ENCODE results near the gene MRM1.
"Not testable (repeated sequence)": the region's sequence is repeated elsewhere in the genome, so short reads cannot be mapped to it uniquely, and the experiment has no call there.

Gene MRM1

GRCh38 chr17:36599546-36600250 is 1.7 kb upstream of the MRM1 start:
- H3K4me3 ChIP-seq (ENCODE audit: low read depth, low read length): no peak overlapping the region
- TF ChIP-seq, protein P1, sequence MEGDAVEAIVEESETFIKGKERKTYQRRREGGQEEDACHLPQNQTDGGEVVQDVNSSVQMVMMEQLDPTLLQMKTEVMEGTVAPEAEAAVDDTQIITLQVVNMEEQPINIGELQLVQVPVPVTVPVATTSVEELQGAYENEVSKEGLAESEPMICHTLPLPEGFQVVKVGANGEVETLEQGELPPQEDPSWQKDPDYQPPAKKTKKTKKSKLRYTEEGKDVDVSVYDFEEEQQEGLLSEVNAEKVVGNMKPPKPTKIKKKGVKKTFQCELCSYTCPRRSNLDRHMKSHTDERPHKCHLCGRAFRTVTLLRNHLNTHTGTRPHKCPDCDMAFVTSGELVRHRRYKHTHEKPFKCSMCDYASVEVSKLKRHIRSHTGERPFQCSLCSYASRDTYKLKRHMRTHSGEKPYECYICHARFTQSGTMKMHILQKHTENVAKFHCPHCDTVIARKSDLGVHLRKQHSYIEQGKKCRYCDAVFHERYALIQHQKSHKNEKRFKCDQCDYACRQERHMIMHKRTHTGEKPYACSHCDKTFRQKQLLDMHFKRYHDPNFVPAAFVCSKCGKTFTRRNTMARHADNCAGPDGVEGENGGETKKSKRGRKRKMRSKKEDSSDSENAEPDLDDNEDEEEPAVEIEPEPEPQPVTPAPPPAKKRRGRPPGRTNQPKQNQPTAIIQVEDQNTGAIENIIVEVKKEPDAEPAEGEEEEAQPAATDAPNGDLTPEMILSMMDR (IDR thresholded peaks at IDR 0.05; ENCODE audit: insufficient read depth, low read depth, low read length, missing control alignments): no peak
- DNase-seq (ENCODE audit: low read depth): no peak

DNA sequence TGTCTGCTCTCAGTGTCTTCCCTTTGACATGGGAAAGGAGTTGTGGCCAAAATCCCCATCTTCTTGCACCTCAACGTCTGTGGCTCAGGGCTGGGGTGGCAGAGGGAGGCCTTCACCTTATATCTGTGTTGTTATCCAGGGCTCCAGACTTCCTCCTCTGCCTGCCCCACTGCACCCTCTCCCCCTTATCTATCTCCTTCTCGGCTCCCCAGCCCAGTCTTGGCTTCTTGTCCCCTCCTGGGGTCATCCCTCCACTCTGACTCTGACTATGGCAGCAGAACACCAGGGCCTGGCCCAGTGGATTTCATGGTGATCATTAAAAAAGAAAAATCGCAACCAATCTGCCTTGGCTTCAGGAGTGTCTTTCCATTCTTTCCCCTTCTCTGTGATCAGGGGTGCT is 918 bp upstream of the MRM1 start:
- peak overlapping the region; percentile 94; the same call in 1 of the 2 replicates for H3K4me3 ChIP-seq (ENCODE audit: low read depth, low read length)
- TF ChIP-seq, protein P1 (IDR thresholded peaks at IDR 0.05; ENCODE audit: insufficient read depth, low read depth, low read length, missing control alignments): no peak

DNA sequence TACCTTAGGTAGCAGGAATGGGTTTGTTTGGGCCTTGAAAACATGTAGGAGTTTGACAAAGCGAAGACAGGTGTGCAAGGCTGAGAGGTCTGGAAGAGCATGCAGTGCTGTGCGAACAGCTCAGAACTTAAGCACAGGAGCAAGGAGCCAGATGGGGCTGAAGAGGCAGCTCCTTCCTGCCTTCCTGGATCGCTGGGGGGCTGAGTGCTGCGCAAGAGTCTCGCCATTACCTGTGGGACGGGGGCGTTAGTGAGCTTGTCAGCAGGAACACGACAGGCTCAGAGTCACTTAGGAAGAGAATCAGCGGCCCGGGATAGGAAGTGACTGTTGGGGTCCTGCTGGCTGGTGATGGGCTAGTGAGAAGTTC is 464 bp upstream of the MRM1 start:
- TF ChIP-seq, protein P1 (IDR thresholded peaks at IDR 0.05; ENCODE audit: insufficient read depth, low read depth, low read length, missing control alignments): no peak
- DNase-seq (ENCODE audit: low read depth): no peak

More for the DNA sequence above, 918 bp upstream of the MRM1 start:
- no peak for DNase-seq (ENCODE audit: low read depth)

GRCh38 chr17:36602030-36602748 is 806 bp downstream of the MRM1 start:
- TF ChIP-seq, protein P1 (IDR thresholded peaks at IDR 0.05; ENCODE audit: insufficient read depth, low read depth, low read length, missing control alignments): no peak
- peak; percentile 29 for DNase-seq (ENCODE audit: low read depth)
- peak overlapping the region; percentile 94 for H3K4me3 ChIP-seq (ENCODE audit: low read depth, low read length)

More for the DNA sequence above, 464 bp upstream of the MRM1 start:
- H3K4me3 ChIP-seq (ENCODE audit: low read depth, low read length): peak overlapping the region; percentile 94

- DNase-seq (ENCODE audit: low read depth): peak; percentile 85
- TF ChIP-seq, protein P1 (IDR thresholded peaks at IDR 0.05; ENCODE audit: insufficient read depth, low read depth, low read length, missing control alignments): peak; percentile 91
- peak overlapping the region; percentile 94 for H3K4me3 ChIP-seq (ENCODE audit: low read depth, low read length)
Measured at GRCh38 chr17:36602924-36603384, 1.6 kb downstream of the MRM1 start.

DNA sequence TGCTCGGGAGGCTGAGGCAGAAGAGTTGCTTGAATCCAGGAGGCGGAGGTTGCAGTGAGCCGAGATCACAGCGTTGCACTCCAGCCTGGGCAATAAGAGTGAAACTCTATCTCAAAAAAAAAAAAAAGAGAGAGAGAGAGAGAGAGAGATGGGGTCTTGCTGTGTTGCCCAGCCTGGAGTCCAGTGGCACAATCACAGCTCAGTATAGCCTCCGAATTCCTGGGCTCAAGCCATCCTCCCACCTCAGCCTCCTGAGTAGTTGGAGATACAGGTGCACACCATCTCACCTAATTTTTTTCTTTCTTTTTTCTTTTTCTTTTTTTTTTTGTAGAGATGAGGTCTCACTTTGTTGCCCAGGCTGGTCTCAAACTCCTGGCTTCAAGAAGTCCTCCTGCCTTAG is 3.6 kb downstream of the MRM1 start:
- H3K4me3 ChIP-seq (ENCODE audit: low read depth, low read length); DNase-seq (ENCODE audit: low read depth): not testable (repeated sequence)

DNA sequence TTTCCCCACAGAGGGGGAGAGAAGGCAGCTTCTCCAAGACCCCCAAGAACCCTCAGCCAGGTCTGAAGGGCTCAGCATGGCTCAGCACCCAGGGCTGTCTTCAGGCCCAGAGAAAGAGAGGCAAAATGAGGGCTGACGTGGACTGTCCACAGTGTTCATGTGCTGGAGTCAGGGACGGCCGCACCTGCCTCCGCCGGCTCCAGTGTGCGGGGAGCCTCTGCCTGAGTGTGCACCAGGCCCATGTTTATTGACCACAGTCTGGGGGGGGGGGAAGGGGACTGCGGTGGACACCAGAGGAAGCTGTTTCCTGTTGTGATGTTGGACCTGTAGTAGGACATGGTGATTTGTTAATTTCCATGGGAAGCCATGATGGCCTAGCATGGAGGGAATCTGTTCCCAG is 6.9 kb downstream of the MRM1 start:
- H3K4me3 ChIP-seq (ENCODE audit: low read depth, low read length): no peak overlapping the region
- no peak for DNase-seq (ENCODE audit: low read depth)
- TF ChIP-seq, protein P1 (IDR thresholded peaks at IDR 0.05; ENCODE audit: insufficient read depth, low read depth, low read length, missing control alignments): no peak

All from GM12865 (cell line).